Activated naive CD8-positive, alpha-beta T cell (primary cell): ENCODE measurements around the gene OASL.
"Not testable (repeated sequence)": the region's sequence is repeated elsewhere in the genome, so short reads cannot be mapped to it uniquely, and the experiment has no call there.

Source experiments
- H3K27ac Mint-ChIP-seq: one replicate; pipeline ENCODE4 v1.8.0; 2021; ENCODE audit warnings: mixed read lengths
- H3K27me3 Mint-ChIP-seq: one replicate; pipeline ENCODE4 v1.8.0; 2021; ENCODE audit warnings: mixed read lengths
- H3K36me3 Mint-ChIP-seq: one replicate; pipeline ENCODE4 v1.8.0; 2021; ENCODE audit warnings: mixed read lengths
- H3K4me1 Mint-ChIP-seq: one replicate; pipeline ENCODE4 v1.8.0; 2021; ENCODE audit warnings: low read depth, mixed read lengths
- H3K4me3 Mint-ChIP-seq: one replicate; pipeline ENCODE4 v1.8.0; 2021; ENCODE audit warnings: mild to moderate bottlenecking, mixed read lengths
- H3K9me3 Mint-ChIP-seq: one replicate; pipeline ENCODE4 v1.8.0; 2021; ENCODE audit warnings: low read depth, mixed read lengths

OASL gene, protein sequence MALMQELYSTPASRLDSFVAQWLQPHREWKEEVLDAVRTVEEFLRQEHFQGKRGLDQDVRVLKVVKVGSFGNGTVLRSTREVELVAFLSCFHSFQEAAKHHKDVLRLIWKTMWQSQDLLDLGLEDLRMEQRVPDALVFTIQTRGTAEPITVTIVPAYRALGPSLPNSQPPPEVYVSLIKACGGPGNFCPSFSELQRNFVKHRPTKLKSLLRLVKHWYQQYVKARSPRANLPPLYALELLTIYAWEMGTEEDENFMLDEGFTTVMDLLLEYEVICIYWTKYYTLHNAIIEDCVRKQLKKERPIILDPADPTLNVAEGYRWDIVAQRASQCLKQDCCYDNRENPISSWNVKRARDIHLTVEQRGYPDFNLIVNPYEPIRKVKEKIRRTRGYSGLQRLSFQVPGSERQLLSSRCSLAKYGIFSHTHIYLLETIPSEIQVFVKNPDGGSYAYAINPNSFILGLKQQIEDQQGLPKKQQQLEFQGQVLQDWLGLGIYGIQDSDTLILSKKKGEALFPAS

DNA sequence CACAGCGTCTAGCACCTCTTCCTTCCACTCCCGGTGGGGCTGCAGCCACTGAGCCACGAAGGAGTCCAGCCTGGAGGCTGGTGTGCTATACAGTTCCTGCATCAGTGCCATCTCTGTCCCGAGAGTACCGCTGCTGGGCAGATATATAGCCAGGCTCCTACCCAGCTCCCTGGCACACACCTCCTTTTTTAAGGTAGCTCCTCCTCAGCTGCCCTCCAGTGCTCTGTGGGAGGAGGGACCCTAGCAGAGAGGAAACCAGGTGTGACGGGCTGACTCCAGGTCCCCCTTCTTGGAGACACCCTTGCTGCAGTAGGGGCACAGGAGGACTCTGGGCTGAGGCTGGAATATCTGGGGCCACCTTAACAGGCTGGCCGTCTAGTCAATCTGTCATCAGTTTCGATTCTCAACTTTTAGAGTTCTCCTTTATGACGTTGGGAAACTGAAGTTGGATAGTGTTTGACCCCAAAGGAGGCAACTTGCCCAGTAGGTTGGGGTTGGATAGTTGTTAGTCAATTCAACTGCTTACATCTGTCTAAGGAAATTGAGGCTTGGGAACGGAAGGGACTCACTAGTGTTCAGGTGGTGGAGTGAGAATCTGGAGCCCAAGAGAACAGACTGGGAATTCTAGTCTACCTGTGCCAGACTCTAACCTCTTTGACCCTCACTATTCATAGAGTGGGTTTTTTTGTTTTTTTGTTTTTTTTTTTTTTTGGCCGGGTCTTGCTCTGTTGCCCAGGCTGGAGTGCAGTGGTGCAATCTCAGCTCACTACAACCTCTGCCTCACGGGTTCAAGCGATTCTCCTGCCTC, at the start of gene OASL:
OASL (minus strand) TSS at position 386 of the 808 bp plus-strand sequence; CDS start at position 111, 275 bp downstream.
- no peaks in the 10 kb centered on the region for H3K9me3 Mint-ChIP-seq

DNA sequence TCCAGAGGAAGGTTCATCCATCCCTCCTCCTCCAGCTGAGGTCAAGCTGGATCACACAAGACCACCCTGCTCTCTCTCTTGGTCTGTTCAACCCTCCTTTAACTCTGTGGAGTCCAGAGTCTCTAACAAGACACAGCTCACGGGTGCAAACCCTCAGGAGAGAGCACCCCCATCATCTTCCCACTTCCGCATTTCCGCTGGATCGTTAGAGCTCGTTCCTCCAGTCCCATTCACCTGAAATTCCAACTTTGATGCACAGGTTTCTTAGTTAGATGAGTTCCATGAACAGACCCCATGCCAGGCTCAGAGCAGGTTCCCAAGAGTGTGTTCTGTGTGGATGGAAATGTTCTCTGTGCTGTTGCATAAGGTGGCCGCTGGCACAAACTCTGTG, 49.1 kb upstream of the OASL start:
- Mint-ChIP-seq H3K9me3 (no peaks in the 10 kb centered on the region), H3K36me3 (no peaks in the 10 kb centered on the region), H3K4me3 (no peak overlapping the region), H3K27me3 (no peaks in the 10 kb centered on the region), H3K27ac (no peak overlapping the region), H3K4me1 (peaks cover 39% of the 10 kb centered on the region)

More for the DNA sequence above, at the start of gene OASL:
- no peaks in the 10 kb centered on the region for H3K27me3 Mint-ChIP-seq
- H3K4me3 Mint-ChIP-seq, result peak within 1 kb of the TSS; percentile 95
- H3K36me3 Mint-ChIP-seq, result no peaks in the 10 kb centered on the region
- peak within 1 kb of the TSS; percentile 92 for H3K27ac Mint-ChIP-seq
- H3K4me1 Mint-ChIP-seq, result peaks cover 50% of the 10 kb centered on the region

DNA sequence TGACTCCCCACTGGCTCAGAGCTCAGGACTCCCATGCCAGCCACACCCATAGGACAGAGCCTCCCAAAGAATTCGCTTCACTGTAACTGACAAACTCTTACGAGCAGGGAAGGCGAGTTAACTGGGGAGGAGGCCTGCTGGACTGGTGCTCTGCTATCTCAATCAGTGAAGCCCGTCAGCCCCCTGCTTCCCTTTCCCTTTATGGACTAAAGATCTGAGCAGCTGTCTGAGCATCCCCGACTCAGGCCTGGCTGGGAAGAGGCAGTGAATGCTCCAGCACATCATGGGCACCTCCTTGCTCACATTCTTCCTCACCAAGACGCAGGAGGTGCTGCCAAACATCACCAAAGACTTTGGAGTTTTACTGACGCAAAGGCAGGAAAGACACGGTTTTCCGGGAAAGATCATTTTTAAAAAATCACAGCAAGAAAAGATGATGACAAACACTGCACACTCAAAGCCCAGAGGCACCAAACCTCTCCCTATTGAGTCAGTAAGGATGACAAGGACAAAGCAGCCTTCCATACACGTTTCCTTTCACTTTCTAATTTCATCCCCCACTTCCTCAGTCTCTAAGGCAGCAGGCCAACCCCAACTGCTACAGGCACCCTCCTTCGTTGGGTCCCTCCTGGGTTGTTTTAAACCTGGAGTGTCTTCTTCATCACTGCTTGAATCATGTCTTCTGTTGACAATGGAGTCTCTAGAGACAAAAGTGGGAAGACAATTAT, 48.6 kb upstream of the OASL start:
- Mint-ChIP-seq H3K27me3 (no peaks in the 10 kb centered on the region), H3K4me1 (peaks cover 33% of the 10 kb centered on the region), H3K27ac (no peak overlapping the region), H3K4me3 (no peak overlapping the region), H3K9me3 (no peaks in the 10 kb centered on the region), H3K36me3 (no peaks in the 10 kb centered on the region)

DNA sequence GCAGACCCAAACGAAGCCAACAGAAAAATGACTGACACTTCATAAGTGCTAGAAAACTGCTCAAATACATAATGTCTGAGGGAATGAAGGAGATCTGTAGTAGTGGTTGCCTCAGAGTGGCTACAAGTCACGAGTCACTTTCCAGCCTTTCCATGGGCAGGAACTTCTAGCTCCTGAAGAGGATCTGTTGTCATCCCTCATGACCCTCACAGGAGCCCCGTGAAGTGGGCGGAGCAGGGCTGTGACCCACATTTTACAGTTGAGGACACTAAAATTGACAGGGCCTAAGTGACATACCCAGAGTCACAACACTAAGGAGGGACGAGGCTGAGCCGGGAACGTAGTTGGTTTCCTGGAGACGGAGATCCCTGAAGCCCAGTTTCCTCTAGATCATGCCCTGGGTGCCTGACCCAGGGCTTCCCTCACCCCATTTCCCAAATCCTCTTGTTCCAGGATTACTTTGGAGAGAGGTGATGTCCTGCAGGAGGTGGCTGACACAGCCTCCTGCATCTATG, 47.8 kb upstream of the OASL start:
- Mint-ChIP-seq H3K4me1 (peaks cover 25% of the 10 kb centered on the region), H3K27me3 (no peaks in the 10 kb centered on the region), H3K27ac (no peak overlapping the region), H3K36me3 (no peaks in the 10 kb centered on the region), H3K4me3 (no peak overlapping the region), H3K9me3 (no peaks in the 10 kb centered on the region)

DNA sequence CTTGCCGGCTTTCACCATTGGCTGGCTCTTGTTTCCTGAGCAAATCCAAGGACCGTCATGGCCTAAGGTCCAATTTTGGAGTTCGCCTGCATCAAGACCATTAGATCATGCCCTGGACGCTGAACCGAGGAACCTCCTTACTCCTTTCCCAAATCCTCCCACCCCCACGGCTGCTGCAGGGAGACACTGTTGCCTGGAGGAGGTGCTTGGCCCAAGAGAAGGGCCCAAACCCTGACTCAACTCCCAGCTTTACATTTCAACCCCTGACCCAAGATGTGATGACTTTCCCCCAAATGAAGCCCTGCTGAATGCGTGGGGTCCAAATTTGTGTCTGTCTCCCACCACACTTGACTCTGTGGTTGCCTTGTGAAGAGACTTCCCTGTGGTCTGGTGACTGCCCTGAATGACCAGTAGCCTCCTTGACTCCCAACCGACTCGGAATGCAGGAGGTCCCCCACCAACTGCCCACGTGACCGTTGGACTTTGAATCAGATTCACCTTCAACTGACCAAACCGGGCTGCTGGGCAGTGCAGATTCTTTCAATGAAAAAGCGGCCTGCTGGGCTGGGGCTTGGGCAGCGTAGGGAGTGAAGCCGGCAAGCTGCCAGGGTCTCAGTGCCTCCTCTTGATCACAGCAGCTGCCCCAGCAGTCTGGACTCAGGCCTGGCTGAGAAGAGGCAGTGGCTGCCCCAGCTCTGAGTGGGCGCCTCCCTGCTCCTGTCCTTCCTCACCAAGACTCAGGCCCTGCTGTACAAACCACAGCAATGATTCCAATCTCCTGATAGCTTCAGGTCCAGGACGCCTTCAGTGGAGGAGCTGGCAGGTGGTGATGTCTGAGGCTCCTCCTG, 46.7 kb upstream of the OASL start:
- Mint-ChIP-seq H3K4me1 (peaks cover 15% of the 10 kb centered on the region), H3K4me3 (no peak overlapping the region), H3K27me3 (no peaks in the 10 kb centered on the region), H3K36me3 (no peaks in the 10 kb centered on the region), H3K27ac (no peak overlapping the region), H3K9me3 (no peaks in the 10 kb centered on the region)

DNA sequence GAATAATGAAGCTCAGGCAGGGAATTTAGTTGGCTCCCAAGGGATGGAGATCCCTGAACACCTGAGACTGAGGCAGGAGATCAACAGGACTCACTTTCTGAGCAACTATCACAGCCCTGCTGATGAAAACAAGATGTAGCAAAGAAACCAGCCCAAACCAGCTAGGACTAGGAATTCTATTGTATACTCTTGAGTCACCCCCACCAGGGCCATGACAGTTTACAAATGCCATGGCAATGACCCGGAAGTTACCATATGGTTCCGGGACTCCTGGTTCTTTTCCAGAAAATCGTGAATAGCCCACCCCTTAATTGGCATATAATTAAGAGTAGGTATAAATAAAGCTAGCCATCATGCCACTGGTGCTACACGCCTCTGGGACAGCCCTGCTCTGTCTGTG, 46.0 kb upstream of the OASL start:
- Mint-ChIP-seq H3K27ac (no peak overlapping the region), H3K4me1 (peaks cover 15% of the 10 kb centered on the region), H3K9me3 (no peaks in the 10 kb centered on the region), H3K36me3 (no peaks in the 10 kb centered on the region), H3K4me3 (no peak overlapping the region), H3K27me3 (no peaks in the 10 kb centered on the region)

DNA sequence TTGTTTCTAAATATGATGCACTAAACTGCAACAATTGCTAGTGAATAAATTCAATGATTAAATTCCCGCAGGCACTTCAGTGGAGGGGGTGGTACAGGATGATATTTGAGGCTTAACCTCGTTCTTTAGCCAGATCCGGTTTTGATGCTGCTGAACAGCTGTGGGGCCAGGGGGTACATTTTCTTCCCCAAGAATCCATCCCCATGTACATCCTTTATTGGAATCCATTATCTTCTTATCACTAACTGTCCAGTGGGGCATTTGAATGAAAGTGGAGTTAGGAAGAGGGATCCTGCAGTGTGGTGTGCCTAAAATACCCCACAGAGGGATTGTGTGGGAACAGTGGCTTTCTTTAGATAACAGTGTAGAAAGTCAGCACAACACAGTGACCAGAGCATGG, 45.2 kb upstream of the OASL start:
- H3K27me3 Mint-ChIP-seq, result no peaks in the 10 kb centered on the region
- no peaks in the 10 kb centered on the region for H3K36me3 Mint-ChIP-seq
- H3K9me3 Mint-ChIP-seq, result no peaks in the 10 kb centered on the region
- H3K27ac Mint-ChIP-seq, result no peak overlapping the region
- no peak overlapping the region for H3K4me3 Mint-ChIP-seq
- H3K4me1 Mint-ChIP-seq, result peaks cover 15% of the 10 kb centered on the region

DNA sequence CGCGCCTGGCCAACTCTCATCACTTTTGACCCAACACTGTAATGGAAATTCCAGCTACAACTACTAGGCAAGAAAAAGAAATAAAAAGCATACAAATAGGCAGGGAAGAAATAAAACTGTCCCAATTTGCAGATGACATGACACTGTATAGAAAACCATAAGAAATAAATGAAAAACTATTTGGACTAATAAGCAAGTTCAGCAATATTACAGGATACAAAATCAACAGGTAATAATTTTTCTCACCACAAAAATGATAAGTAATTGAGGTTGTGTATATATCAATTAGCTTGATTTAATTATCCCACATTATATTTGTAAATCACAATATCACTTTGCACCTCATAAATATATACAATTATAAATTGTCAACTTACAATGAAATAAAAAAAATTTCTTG, 41.9 kb upstream of the OASL start:
- H3K27ac Mint-ChIP-seq, result no peak overlapping the region
- H3K9me3 Mint-ChIP-seq, result no peaks in the 10 kb centered on the region
- no peak overlapping the region for H3K4me3 Mint-ChIP-seq
- no peaks in the 10 kb centered on the region for H3K36me3 Mint-ChIP-seq
- H3K4me1 Mint-ChIP-seq, result no peaks in the 10 kb centered on the region
- no peaks in the 10 kb centered on the region for H3K27me3 Mint-ChIP-seq

DNA sequence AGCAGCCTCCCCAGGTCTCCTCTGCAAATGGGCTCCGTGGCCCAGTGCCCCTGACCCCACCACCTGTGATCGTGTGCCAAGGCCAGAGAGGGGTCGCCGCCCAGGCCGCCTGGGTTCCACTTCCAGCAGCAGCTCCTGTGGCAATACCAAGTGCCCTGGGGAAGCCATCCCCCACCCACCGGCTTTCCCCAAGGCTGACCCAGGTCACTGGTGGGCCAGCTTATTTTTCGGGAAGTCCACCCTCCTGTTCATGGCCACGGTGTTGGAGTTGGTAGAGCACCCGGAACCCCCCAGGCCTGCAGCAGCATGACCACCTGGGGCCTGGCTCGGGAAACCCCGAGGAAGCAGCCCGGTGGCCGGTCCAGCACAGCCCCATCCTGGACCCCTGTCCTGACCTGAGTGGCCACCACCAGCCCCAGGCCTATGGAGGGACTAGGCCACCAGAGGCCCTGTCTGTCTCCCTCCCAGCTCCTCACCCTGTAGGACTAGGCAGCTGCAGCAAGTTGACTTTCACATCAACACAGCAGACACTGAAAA, 40.8 kb upstream of the OASL start:
- Mint-ChIP-seq H3K27ac (no peak overlapping the region), H3K4me3 (no peak overlapping the region), H3K4me1 (no peaks in the 10 kb centered on the region), H3K27me3 (no peaks in the 10 kb centered on the region), H3K36me3 (no peaks in the 10 kb centered on the region), H3K9me3 (no peaks in the 10 kb centered on the region)

DNA sequence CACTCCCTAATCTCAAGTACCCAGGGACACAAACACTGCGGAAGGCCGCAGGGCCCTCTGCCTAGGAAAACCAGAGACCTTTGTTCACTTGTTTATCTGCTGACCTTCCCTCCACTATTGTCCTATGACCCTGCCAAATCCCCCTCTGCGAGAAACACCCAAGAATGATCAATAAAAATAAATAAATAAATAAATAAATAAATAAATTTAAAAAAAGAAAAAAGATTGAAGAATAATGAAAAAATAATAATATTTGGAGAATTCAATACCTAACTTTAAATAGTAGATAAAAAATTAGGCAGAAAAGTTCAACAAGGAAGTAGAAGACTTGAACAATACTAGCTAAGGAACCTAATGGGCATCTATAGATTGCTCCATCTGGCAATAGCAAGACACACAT, 38.4 kb upstream of the OASL start:
- not testable (repeated sequence) for H3K9me3 Mint-ChIP-seq, H3K4me1 Mint-ChIP-seq, H3K4me3 Mint-ChIP-seq, H3K36me3 Mint-ChIP-seq, H3K27ac Mint-ChIP-seq, H3K27me3 Mint-ChIP-seq

DNA sequence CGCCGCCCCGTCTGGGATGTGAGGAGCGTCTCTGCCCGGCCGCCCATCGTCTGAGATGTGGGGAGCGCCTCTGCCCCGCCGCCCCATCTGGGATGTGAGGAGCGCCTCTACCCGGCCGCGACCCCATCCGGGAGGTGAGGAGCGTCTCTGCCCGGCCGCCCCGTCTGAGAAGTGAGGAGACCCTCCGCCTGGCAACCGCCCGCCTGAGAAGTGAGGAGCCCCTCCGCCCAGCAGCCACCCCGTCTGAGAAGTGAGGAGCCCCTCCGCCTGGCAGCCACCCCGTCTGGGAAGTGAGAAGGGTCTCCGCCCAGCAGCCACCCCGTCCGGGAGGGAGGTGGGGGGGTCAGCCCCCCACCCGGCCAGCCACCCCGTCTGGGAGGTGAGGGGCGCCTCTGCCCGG, 36.9 kb upstream of the OASL start:
- not testable (repeated sequence) for H3K27ac Mint-ChIP-seq, H3K36me3 Mint-ChIP-seq, H3K4me3 Mint-ChIP-seq, H3K4me1 Mint-ChIP-seq, H3K27me3 Mint-ChIP-seq, H3K9me3 Mint-ChIP-seq

DNA sequence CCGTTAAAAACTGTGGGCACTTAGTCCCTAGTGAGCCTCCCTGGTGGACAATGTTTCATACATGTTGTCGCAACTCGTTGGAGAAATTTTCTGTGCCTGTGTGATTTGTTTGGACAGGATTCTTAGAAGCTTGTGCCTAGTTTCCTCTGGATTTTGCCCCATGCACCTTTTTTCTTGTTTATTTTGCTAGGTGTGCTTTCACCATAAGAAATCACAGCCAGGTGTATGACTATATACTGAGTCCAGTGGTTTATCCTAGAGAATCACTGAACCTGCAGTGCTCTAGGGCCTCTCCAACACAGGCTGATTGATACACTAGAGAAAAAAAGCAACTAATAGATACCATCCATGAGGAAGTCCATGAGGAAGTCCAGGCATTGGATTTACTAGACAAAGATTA, 33.1 kb upstream of the OASL start:
- H3K27me3 Mint-ChIP-seq, result no peaks in the 10 kb centered on the region
- H3K27ac Mint-ChIP-seq, result no peak overlapping the region
- peaks cover 9% of the 10 kb centered on the region for H3K9me3 Mint-ChIP-seq

DNA sequence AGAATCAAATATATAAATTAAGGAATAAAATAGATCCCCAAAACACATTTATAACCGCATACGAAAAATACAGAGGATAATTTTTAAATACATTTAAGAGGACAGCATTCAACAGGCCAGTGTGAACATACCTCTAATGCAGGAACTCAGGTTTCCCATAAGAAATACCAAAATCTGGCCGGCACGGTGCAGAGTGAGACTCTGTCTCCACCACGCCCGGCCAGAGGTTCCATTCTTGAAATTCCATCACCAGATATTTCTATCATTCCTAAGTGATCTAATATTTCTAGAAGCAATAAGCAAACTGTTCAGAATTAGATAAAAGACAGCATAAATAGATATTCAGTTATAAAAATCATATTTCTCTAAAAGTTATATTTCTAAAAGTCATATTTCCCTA, 30.2 kb upstream of the OASL start:
- Mint-ChIP-seq H3K36me3 (peaks cover 8% of the 10 kb centered on the region), H3K9me3 (peaks cover 9% of the 10 kb centered on the region), H3K27me3 (no peaks in the 10 kb centered on the region), H3K4me3 (no peak overlapping the region), H3K4me1 (peaks cover 8% of the 10 kb centered on the region), H3K27ac (no peak overlapping the region)

More for the DNA sequence above, 33.1 kb upstream of the OASL start:
- Mint-ChIP-seq H3K36me3 (peaks cover 8% of the 10 kb centered on the region), H3K4me3 (no peak overlapping the region), H3K4me1 (no peaks in the 10 kb centered on the region)

DNA sequence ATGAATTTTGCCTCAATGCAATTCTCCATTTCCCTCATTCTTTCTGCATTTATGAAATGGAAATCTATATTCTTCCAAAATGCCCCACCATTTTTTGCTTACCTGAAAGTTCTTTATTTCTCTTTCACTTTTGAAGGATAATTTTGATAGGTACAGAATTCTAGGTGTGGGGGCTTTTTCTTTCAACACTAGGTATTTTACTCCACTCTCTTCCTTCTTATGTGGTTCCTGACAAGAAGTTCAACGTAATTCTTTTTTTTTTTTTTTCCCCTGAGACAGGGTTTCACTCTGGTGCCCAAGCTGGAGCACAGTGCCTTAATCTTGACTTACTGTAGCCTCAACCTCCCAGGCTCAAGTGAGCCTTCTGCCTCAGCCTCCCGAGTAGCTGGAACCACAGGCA, 26.3 kb upstream of the OASL start:
- H3K9me3 Mint-ChIP-seq, result no peaks in the 10 kb centered on the region
- H3K4me1 Mint-ChIP-seq, result peaks cover 11% of the 10 kb centered on the region
- H3K27ac Mint-ChIP-seq, result no peak overlapping the region
- H3K4me3 Mint-ChIP-seq, result no peak overlapping the region
- no peaks in the 10 kb centered on the region for H3K36me3 Mint-ChIP-seq
- no peaks in the 10 kb centered on the region for H3K27me3 Mint-ChIP-seq
